OCI-LY3 (cell line): Measurements from ENCODE around the gene INAFM1.

ENCODE experiments used
- CTCF ChIP-seq: fragments of 200-600, 300-600 bp; sonication (generic); IDR thresholded peaks from 2 replicates; pipeline ENCODE4 v1.5.1; 2014; ENCODE audit warnings: antibody characterized with exemption, low read length, low read depth
- EZH2phosphoT487 ChIP-seq: fragments of 200-600 bp; shearing (Covaris generic); IDR thresholded peaks from 2 replicates; pipeline ENCODE4 v1.6.1; 2018; ENCODE audit warnings: antibody characterized with exemption, mixed run types, low read depth

- TF ChIP-seq CTCF (no peak), EZH2phosphoT487 (no peak)
Measured at GRCh38 chr19:47239152-47239551, 35.5 kb upstream of the INAFM1 start.
